ENCODE data around the gene ANKRD53. TPM values are rescaled to one million over a fixed set of nuclear protein-coding genes. Genes with fewer than 3 reads are reported as not detected.

The ANKRD53 gene
- total and polyA plus RNA-seq, 2 donors (not counting 3 experiments of a cell fraction or from before 2014, with no cell fraction given), result 1.3 to 1.4 TPM

GRCh38 chr2:70962211-70962884 is 16.1 kb upstream of the ANKRD53 start:
- CTCF ChIA-PET, result interaction anchor here (1.1 to 10.3 kb wide), 2 partner anchors 14 to 37 kb away, joined by 3 to 84 read pairs; no protein-coding TSS in a partner anchor
- FAIRE-seq, result no peak
- TF ChIP-seq GATA2 (IDR thresholded peaks at IDR 0.05; ENCODE audit: insufficient read depth, insufficient read length, low read depth, low read length) (no peak), MAX (IDR thresholded peaks at IDR 0.05; ENCODE audit: insufficient read depth, insufficient read length) (no peak), JUN (IDR thresholded peaks at IDR 0.05; ENCODE audit: borderline replicate concordance, insufficient read depth, insufficient read length, low read depth) (no peak), POLR2A (IDR thresholded peaks at IDR 0.05; ENCODE audit: low read depth, low read length) (no peak), FOS (IDR thresholded peaks at IDR 0.05; ENCODE audit: borderline replicate concordance, insufficient read depth, low read length) (no peak), POLR2AphosphoS5 (IDR thresholded peaks at IDR 0.05; ENCODE audit: insufficient read depth, low read depth, low read length) (no peak), CTCF (IDR thresholded peaks at IDR 0.05; ENCODE audit: extremely low read depth in 1 of 2, insufficient read depth in 1 of 2, low read depth in 1 of 2, low read length in 2 of 2) (no peak), EZH2 (IDR thresholded peaks at IDR 0.05; ENCODE audit: borderline replicate concordance, low read depth, low read length, severe bottlenecking) (no peak), MYC (IDR thresholded peaks at IDR 0.05; ENCODE audit: low read depth, low read length) (no peak)

More at GRCh38 chr2:70962211-70962884, 16.1 kb upstream of the ANKRD53 start:
- Histone ChIP-seq H2AFZ (ENCODE audit: low read depth, low read length) (no peak overlapping the region), H3K4me1 (ENCODE audit: control insufficient read depth, extremely low read depth, insufficient read depth, low read length) (peaks cover 4% of the 10 kb centered on the region), H3K36me3 (ENCODE audit: control insufficient read depth in 2 of 2, extremely low read depth in 1 of 2, insufficient read depth in 2 of 2, low read length in 2 of 2) (no peaks in the 10 kb centered on the region), H3K9me1 (replicated peaks; ENCODE audit: control insufficient read depth, extremely low read depth, insufficient read depth, low read length) (no peaks in the 10 kb centered on the region), H3K9ac (replicated peaks; ENCODE audit: extremely low read depth, insufficient read depth, low read length) (no peak overlapping the region), H3K27ac (ENCODE audit: insufficient read depth, low read depth, low read length) (no peak overlapping the region), H3K9me3 (replicated peaks; ENCODE audit: control insufficient read depth, insufficient read depth, low read length) (no peaks in the 10 kb centered on the region), H4K20me1 (replicated peaks; ENCODE audit: control insufficient read depth, extremely low read depth, insufficient read depth, low read length) (no peaks in the 10 kb centered on the region), H3K27me3 (ENCODE audit: control insufficient read depth in 2 of 2, insufficient read depth in 2 of 2, low read length in 2 of 2) (peaks cover 17 to 24% of the 10 kb centered on the region in 2 experiments), H3K79me2 (ENCODE audit: control insufficient read depth, insufficient read depth, low read length) (no peaks in the 10 kb centered on the region), H3K4me2 (ENCODE audit: insufficient read depth, low read length) (no peak overlapping the region), H3K4me3 (replicated peaks in 1 of 3; ENCODE audit: insufficient read depth in 1 of 3, low read depth in 1 of 3, low read length in 3 of 3) (no peak overlapping the region)
- no peak for DNase-seq (ENCODE audit: low read depth, low spot score)
- POLR2A ChIA-PET, result no interaction called here
- no TSS peak for BruUV-seq (replicated peaks)
- intact Hi-C loops (cut with micrococcal nuclease) (no loop called here), dilution Hi-C loops (cut with MboI; ENCODE audit: extremely low pct_ligation_motif_present, low sequenced_read_pairs) (no loop called here)

All from endothelial cell of umbilical vein (primary cell).